ENCODE results near the gene C5orf63.
"Not testable (repeated sequence)": the region's sequence is repeated elsewhere in the genome, so short reads cannot be mapped to it uniquely, and the experiment has no call there.

The C5orf63 gene

GRCh38 chr5:127068493-127069214 is 4.6 kb downstream of the C5orf63 start:
- Histone ChIP-seq H3K27ac (ENCODE audit: low read length) (no peak overlapping the region), H3K9ac (ENCODE audit: low read depth, low read length) (no peak overlapping the region), H3K9me3 (ENCODE audit: insufficient read depth, low read depth, low read length) (no peaks in the 10 kb centered on the region), H3K4me1 (ENCODE audit: insufficient read depth, low read length) (peaks cover 8% of the 10 kb centered on the region; the same call in 1 of the 2 replicates), H3K36me3 (ENCODE audit: insufficient read depth, low read depth, low read length) (no peaks in the 10 kb centered on the region), H3K4me3 (ENCODE audit: low read length) (no peak overlapping the region), H3K27me3 (ENCODE audit: insufficient read depth, low read length) (no peaks in the 10 kb centered on the region)

- H3K36me3 ChIP-seq (ENCODE audit: insufficient read depth, low read depth, low read length), result no peaks in the 10 kb centered on the region
- no peak overlapping the region for H3K27ac ChIP-seq (ENCODE audit: low read length)
- no peaks in the 10 kb centered on the region for H3K27me3 ChIP-seq (ENCODE audit: insufficient read depth, low read length)
- peaks cover 8% of the 10 kb centered on the region; the same call in 1 of the 2 replicates for H3K4me1 ChIP-seq (ENCODE audit: insufficient read depth, low read length)
- no peak overlapping the region for H3K4me3 ChIP-seq (ENCODE audit: low read length)
- no peaks in the 10 kb centered on the region for H3K9me3 ChIP-seq (ENCODE audit: insufficient read depth, low read depth, low read length)
- H3K9ac ChIP-seq (ENCODE audit: low read depth, low read length), result no peak overlapping the region
Observed at GRCh38 chr5:127066721-127067120, 6.6 kb downstream of the C5orf63 start.

GRCh38 chr5:127064253-127064840 is 9.0 kb downstream of the C5orf63 start:
- H3K27ac ChIP-seq (ENCODE audit: low read length), result no peak overlapping the region
- H3K4me3 ChIP-seq (ENCODE audit: low read length), result no peak overlapping the region
- no peaks in the 10 kb centered on the region for H3K27me3 ChIP-seq (ENCODE audit: insufficient read depth, low read length)
- H3K36me3 ChIP-seq (ENCODE audit: insufficient read depth, low read depth, low read length), result no peaks in the 10 kb centered on the region
- H3K9ac ChIP-seq (ENCODE audit: low read depth, low read length), result no peak overlapping the region
- no peaks in the 10 kb centered on the region for H3K9me3 ChIP-seq (ENCODE audit: insufficient read depth, low read depth, low read length)
- peaks cover 3% of the 10 kb centered on the region; the same call in 1 of the 2 replicates for H3K4me1 ChIP-seq (ENCODE audit: insufficient read depth, low read length)

GRCh38 chr5:127063257-127063913 is 9.9 kb downstream of the C5orf63 start:
- Histone ChIP-seq H3K27ac (ENCODE audit: low read length) (no peak overlapping the region), H3K4me1 (ENCODE audit: insufficient read depth, low read length) (no peaks in the 10 kb centered on the region; the same call in 1 of the 2 replicates), H3K4me3 (ENCODE audit: low read length) (no peak overlapping the region), H3K9me3 (ENCODE audit: insufficient read depth, low read depth, low read length) (no peaks in the 10 kb centered on the region), H3K27me3 (ENCODE audit: insufficient read depth, low read length) (no peaks in the 10 kb centered on the region), H3K9ac (ENCODE audit: low read depth, low read length) (no peak overlapping the region), H3K36me3 (ENCODE audit: insufficient read depth, low read depth, low read length) (no peaks in the 10 kb centered on the region)

GRCh38 chr5:127061956-127062355 is 11.3 kb downstream of the C5orf63 start:
- Histone ChIP-seq H3K27me3 (ENCODE audit: insufficient read depth, low read length) (no peaks in the 10 kb centered on the region), H3K36me3 (ENCODE audit: insufficient read depth, low read depth, low read length) (no peaks in the 10 kb centered on the region), H3K9me3 (ENCODE audit: insufficient read depth, low read depth, low read length) (no peaks in the 10 kb centered on the region), H3K4me3 (ENCODE audit: low read length) (no peak overlapping the region), H3K27ac (ENCODE audit: low read length) (no peak overlapping the region), H3K4me1 (ENCODE audit: insufficient read depth, low read length) (no peaks in the 10 kb centered on the region), H3K9ac (ENCODE audit: low read depth, low read length) (no peak overlapping the region)

- H3K27ac ChIP-seq (ENCODE audit: low read length), result no peak overlapping the region
- no peak overlapping the region for H3K4me3 ChIP-seq (ENCODE audit: low read length)
- H3K9ac ChIP-seq (ENCODE audit: low read depth, low read length), result no peak overlapping the region
- H3K4me1 ChIP-seq (ENCODE audit: insufficient read depth, low read length), result no peaks in the 10 kb centered on the region
- H3K9me3 ChIP-seq (ENCODE audit: insufficient read depth, low read depth, low read length), result peaks cover under 1% of the 10 kb centered on the region; the same call in 1 of the 2 replicates
- H3K27me3 ChIP-seq (ENCODE audit: insufficient read depth, low read length), result no peaks in the 10 kb centered on the region
- H3K36me3 ChIP-seq (ENCODE audit: insufficient read depth, low read depth, low read length), result no peaks in the 10 kb centered on the region
Observed at GRCh38 chr5:127061537-127061936, 11.8 kb downstream of the C5orf63 start.

GRCh38 chr5:127060470-127060985 is 12.8 kb downstream of the C5orf63 start:
- H3K27ac ChIP-seq (ENCODE audit: low read length), result no peak overlapping the region

GRCh38 chr5:127056896-127057295 is 16.4 kb downstream of the C5orf63 start:
- Histone ChIP-seq H3K4me3 (ENCODE audit: low read length) (no peak overlapping the region), H3K27me3 (ENCODE audit: insufficient read depth, low read length) (no peaks in the 10 kb centered on the region), H3K36me3 (ENCODE audit: insufficient read depth, low read depth, low read length) (no peaks in the 10 kb centered on the region), H3K9ac (ENCODE audit: low read depth, low read length) (no peak overlapping the region), H3K27ac (ENCODE audit: low read length) (no peak overlapping the region), H3K9me3 (ENCODE audit: insufficient read depth, low read depth, low read length) (peaks cover 4% of the 10 kb centered on the region; the same call in 1 of the 2 replicates), H3K4me1 (ENCODE audit: insufficient read depth, low read length) (no peaks in the 10 kb centered on the region)

More at GRCh38 chr5:127060470-127060985, 12.8 kb downstream of the C5orf63 start:
- Histone ChIP-seq H3K27me3 (ENCODE audit: insufficient read depth, low read length) (no peaks in the 10 kb centered on the region), H3K9ac (ENCODE audit: low read depth, low read length) (no peak overlapping the region), H3K9me3 (ENCODE audit: insufficient read depth, low read depth, low read length) (peaks cover 4% of the 10 kb centered on the region; the same call in 1 of the 2 replicates), H3K4me1 (ENCODE audit: insufficient read depth, low read length) (no peaks in the 10 kb centered on the region), H3K4me3 (ENCODE audit: low read length) (no peak overlapping the region), H3K36me3 (ENCODE audit: insufficient read depth, low read depth, low read length) (no peaks in the 10 kb centered on the region)

- no peak overlapping the region for H3K27ac ChIP-seq (ENCODE audit: low read length)
- H3K4me3 ChIP-seq (ENCODE audit: low read length), result no peak overlapping the region
- H3K9ac ChIP-seq (ENCODE audit: low read depth, low read length), result no peak overlapping the region
- peaks cover 4% of the 10 kb centered on the region; the same call in 1 of the 2 replicates for H3K9me3 ChIP-seq (ENCODE audit: insufficient read depth, low read depth, low read length)
- no peaks in the 10 kb centered on the region for H3K27me3 ChIP-seq (ENCODE audit: insufficient read depth, low read length)
- H3K36me3 ChIP-seq (ENCODE audit: insufficient read depth, low read depth, low read length), result no peaks in the 10 kb centered on the region
- H3K4me1 ChIP-seq (ENCODE audit: insufficient read depth, low read length), result no peaks in the 10 kb centered on the region
Observed at GRCh38 chr5:127055880-127056653, 17.2 kb downstream of the C5orf63 start.

GRCh38 chr5:127053551-127053950 is 19.8 kb downstream of the C5orf63 start:
- not testable (repeated sequence) for H3K27me3 ChIP-seq (ENCODE audit: insufficient read depth, low read length); H3K4me3 ChIP-seq (ENCODE audit: low read length); H3K9ac ChIP-seq (ENCODE audit: low read depth, low read length); H3K36me3 ChIP-seq (ENCODE audit: insufficient read depth, low read depth, low read length); H3K9me3 ChIP-seq (ENCODE audit: insufficient read depth, low read depth, low read length); H3K4me1 ChIP-seq (ENCODE audit: insufficient read depth, low read length); H3K27ac ChIP-seq (ENCODE audit: low read length)

- Histone ChIP-seq H3K4me1 (ENCODE audit: insufficient read depth, low read length) (no peaks in the 10 kb centered on the region), H3K27ac (ENCODE audit: low read length) (no peak overlapping the region), H3K9ac (ENCODE audit: low read depth, low read length) (no peak overlapping the region), H3K4me3 (ENCODE audit: low read length) (no peak overlapping the region), H3K9me3 (ENCODE audit: insufficient read depth, low read depth, low read length) (peaks cover 4% of the 10 kb centered on the region; the same call in 1 of the 2 replicates), H3K27me3 (ENCODE audit: insufficient read depth, low read length) (no peaks in the 10 kb centered on the region), H3K36me3 (ENCODE audit: insufficient read depth, low read depth, low read length) (no peaks in the 10 kb centered on the region)
Observed at GRCh38 chr5:127053049-127053448, 20.3 kb downstream of the C5orf63 start.
